NCI-H1436 (cell line): Measurements from ENCODE around the gene TMEM132D.

ENCODE experiments used
- DNase-seq: peaks from one replicate; lab custom pipeline; 2025; lab: John Stamatoyannopoulos, UW

The TMEM132D gene

DNA sequence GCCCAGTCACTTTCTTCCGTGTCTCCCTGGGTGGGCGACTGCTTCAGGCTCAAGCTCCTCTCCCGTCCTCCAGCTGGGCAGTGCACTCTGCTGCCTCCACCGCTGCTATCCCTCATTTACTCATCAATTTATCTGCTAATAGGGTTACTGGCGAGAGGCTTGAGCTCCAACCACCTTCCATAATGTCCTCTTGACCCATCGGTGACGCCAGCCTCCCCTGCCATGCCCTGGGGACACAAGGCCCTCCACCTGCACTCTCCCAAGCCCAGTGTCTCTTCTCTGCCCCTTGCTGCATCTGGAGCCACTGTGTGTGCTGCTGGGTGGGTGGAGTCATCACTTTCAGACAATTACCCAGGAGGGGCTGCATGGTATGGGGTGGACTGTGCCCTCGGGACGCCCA, 78.5 kb downstream of the TMEM132D start:
- no peak for DNase-seq

DNA sequence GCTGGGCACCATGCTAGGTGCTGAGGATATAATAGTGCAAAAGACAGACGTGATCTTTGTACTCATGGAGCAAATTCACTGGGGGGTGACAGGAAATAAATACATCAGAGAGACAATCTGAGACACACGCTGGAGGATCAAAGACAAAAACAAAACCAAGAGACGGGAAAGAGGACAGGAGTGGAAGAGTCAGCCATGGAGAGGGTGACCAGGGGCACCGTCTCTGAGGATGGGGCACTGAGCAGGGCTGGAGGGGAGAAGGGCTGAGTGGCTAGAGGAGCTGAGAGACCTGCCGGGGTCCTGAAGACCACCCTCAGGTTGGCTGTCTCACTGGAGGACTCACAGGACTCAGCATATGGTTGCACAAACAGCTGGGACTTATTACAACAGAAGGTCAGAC, 81.9 kb downstream of the TMEM132D start:
- DNase-seq, result no peak

DNA sequence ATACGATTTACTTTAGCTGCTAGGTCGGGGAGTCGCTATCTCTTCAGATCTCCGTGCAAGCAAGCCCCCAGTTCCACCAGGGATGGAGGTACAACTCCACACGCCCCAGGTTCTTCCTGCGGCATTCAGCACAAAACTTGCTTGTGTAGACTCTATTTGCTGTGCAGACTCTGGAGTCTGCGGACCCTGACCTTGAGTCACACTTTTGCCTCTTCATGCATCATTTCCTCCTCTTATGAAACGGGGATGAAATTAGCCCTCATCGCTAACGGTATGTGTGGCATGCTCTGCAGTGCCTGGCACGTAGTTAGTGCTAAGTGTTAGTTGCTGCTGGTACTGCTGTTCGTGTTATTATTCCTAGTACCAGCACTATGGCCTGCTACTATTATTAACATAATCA, 84.4 kb downstream of the TMEM132D start:
- no peak for DNase-seq

DNA sequence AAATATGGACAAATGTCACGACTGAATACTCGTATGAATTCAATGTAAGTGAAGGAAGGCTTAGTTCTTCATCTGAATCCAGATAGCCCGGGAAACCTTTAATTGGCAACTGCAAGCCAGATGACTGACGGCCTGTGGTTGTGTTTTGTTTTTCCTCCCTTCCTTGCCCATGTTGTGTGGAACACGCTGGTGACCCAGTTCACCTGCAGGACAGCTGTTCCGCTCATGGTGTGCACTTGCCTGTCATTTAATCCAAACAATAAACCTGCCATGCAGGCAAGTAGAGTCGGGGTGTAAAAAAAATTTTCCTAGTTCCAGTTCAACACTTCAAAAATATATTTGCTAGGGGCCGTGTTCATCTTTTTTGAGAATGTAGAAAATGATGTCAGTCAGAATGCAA, 88.0 kb downstream of the TMEM132D start:
- DNase-seq, result no peak

DNA sequence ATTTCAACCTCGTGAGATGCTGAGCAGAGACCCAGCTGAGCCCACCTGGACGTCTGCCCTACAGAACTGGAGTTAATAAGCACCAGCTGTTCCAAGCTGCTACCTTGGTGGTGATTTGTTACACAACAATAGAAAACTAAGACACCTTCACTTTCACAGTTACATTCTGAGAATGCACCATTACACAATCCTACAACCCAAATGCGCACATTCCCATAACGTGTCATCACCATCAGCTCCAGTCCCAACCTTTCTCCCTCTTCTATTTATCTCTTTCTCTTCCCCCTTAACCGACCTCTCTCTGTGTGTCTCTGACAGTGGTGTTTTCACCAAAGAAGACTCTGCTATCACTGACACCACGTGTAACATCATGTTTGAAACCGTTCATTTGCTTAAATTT, 91.9 kb downstream of the TMEM132D start:
- no peak for DNase-seq

DNA sequence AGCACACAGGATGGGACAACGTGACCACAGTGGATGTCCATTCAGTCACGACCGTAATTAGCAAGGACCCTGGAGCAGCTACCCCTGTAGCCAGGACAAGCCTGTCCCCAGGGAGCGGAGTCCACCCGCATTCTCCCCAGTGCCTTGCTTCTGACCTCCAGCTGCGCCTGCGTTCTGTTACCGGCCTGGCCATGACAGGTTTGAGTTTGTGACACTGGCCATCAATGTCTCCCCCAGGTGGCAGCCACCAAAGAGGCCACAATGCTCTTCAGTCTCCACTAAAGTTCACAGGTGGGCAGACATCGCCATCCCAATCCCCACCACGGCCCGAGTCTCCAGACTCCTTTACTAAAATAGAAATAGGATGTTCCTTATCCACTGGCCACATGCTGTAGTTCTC, 96.7 kb downstream of the TMEM132D start:
- DNase-seq, result no peak

DNA sequence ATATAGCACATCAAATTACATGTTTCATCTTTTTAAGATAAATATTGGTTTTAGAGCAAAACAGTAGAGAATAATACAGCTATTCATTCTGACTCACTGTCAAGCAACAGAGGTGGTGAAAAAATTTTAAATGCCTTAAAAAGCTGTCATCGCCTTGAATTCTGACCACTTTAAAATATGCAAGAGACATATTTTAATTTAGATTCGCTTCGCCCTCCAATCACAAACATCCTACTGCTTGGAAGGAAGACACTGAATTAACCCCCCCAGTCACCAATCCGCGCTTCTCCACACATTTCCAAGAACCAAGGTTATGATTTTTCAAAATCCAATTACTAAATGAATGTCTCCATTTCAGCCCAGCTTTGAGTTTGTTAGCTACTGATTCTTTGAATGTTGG, 112.4 kb downstream of the TMEM132D start:
- no peak for DNase-seq

DNA sequence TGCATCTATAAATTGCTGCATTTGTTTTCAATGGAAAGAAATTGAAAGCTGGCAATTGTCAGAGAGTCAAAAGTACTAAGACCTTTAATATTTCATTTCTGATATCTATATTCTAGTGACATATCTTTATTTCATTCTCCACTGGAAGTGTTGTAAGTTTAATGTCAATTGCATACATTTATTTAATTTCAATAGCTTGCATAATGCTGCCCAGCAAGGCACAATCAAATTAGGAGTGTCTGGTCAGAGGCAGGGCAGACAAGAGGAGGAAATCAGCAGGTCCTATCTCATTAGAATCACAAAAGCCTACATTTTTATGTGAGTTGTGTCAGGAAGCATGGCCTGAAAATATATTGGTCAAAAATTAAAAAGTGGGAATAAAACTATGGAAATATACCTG, 112.9 kb downstream of the TMEM132D start:
- no peak for DNase-seq

DNA sequence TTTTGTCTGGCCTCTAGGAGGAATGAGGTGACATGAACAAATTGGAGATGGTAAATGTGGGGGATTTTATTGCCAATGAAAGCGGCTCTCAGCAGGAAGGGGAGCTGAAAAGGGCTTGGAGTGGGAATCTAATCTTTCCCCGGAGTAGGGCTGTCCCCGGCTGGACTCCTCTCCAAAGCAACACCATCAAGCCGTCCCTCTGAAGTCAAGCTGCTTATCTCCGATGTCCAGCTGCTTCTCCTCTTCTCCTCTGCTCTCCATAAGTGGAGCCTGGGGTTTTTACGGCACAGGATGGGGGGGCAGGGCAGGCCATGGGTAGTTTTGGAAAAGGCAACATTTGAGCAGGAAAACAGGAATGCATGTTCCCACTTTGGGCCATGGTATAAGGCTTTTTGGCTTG, 113.5 kb downstream of the TMEM132D start:
- DNase-seq, result no peak

DNA sequence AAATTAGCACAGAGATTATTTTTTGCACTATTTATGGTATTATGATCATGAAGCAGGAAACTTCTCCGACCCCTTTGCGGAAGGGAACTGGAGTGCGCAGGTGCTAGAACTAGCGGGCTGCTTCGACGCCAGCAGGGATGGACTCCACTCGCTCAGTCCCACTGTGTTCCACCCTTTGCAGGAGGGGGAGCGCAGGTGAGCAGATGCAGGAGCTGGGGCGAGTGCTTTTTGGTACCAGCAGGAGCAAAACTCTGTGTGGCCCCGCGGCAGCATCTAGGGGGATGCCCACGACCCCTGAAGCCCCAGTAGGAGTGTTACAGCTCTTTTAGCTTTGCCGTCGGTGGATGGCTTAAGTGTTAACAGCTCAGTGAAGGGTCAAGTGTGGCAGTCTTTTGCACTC, 113.9 kb downstream of the TMEM132D start:
- DNase-seq, result no peak

DNA sequence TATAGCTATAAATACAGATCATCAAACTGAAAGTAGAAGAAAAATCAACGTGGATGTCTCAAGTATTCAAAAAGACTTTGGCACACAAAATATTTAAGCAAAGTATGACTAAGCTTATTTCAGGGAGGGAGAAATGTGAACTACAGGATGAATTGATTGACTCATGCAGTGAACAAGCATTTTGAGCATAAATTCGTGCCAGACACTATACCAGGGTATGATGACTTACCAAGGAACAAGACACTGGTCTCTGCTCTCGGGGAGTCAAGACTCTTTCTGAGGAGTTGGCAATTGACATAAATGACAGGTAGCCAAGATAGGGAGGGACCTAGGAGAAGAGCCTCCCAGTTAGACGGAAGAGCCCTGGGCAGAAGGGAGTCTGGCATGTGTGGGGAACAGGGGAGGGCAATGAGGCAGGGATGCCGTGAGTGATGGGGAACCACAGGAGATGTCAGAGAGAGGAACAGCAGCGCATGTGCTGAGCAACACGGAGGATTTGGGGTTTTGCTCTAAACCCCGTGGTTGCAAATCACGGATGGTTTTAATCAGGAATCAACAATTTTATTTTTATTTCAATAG, 115.2 kb downstream of the TMEM132D start:
- no peak for DNase-seq

DNA sequence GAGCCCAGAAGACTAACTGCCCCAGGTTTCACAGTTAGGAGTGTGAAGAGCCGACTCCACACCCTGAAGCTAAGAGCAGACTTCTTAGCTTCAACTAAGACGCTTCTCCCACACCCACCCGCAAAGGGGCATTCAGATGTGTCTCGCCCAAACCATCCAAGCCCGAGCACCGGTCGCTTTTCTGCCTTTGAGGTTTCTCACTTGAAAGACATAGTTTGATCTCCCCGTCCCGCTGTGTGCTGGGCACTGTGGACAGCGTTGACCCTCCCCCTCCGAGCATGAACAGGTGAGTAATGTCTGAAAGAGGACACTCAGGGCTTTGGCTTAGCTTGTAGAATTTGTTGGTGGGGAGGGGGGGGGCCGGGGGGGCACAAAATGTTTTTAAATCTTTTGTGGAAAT, 123.8 kb downstream of the TMEM132D start:
- DNase-seq, result no peak

DNA sequence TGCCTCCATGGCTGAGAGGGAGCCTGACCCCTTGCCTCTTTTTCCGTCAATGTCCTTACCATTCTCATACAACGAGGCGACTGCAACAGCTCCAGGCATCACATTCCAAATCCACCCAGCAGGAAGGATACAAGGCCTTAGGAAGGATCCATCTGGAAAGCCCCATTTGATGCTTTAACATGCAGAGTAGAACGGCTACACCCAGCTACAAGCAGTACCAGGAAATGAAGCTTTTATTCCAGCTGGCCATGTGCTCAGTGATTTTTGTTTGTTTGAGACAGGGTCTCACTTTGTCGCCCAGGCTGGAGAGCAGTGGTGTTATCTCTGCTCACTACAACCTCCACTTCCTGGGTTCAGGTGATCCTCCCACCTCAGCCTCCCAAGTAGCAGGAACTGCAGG, 124.8 kb downstream of the TMEM132D start:
- no peak for DNase-seq

DNA sequence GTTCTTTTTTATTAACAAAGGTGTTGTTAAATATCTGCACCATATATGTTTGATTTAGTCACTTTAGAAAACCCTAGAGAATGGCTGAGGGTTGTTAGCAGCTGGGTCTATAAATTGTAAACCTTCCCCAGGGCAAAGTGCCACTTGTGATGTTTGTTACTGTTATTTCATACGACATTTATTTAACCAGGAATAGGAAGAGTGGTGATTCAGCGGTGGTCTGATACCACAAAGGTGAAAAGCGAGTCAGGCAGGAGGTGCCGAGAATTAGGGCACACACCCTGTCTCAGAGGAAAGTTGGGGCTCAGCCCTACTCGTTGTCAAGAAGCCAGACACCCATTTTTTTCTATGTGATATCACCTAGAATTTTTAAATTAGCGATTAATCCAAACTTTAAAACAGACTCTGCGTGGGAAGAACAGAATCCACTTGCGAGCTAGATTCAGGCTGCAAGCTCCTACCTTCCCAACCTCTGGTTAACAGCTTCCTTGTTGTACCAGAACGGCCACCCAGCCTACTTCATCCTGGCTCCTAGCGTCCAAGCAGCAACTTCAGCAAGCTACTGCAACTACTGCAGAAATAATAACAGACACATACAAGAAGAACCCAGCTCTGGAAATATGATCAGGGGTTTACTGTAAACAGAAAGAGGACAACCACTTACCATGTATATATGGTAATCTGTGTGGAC, 126.7 kb downstream of the TMEM132D start:
- peak; percentile 57 for DNase-seq

DNA sequence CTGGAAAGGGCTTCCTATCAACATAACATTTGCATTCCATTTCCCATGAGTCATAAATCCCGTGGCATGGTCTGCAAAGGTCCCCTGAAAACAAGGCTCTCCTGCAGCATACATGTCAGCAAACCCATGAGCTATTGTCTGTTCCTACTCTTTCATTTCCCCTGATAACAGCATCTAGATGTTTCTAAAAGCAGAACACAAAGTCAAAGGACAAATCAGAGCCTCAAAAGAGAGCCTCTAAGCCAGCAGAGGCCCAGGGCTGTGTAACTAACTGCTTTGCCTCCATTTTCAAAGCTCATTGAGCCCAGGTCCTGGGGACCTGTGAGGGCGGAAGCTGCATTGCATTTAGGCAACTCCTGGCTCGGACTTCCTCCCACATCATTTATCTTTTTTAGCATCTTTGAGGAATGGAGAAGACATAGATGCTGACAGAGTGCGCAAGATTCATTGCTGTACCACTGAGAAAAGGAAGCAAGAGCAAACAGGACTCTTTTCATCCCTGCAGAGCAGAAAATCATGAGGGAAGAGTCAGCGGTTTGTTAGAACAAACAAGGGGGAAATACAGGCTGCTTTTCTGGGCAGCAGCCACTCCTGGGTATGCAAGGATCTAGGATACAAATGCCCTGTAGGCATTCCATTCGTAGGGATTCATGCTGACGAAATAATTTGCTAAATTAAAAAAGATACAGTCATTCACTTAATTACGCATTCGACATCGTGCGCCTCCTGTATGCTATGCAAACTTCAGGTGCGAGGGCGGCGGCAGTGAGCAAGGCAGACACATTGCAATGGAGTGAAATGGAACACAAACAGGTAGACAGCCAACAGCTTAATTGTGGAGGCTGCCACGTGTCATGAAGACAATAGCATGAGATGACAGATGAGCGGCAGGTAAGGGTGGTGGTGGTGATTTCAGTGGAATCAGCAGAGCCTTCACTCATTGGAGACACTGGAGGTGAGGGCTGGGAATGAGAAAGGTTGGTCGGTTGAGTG, 131.0 kb downstream of the TMEM132D start:
- no peak for DNase-seq

DNA sequence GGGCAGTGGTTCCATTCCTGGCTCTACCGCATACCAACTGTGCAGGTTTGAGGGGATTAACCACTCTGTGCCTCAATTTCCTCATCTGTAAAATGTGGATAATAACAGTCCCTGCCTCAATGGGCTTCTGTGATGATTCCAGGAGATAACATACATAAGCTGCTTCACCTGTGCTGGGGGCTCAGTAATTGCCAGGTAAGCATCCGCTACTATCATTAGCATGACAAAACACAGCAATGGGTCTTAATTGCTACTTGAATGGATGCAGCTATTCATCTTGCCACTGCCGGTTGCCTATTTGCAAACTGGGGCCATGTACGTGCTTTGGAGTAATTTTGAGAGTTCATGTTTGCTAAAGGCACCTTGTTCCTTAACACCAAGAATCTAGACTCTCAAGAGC, 132.6 kb downstream of the TMEM132D start:
- peak; percentile 38 for DNase-seq

DNA sequence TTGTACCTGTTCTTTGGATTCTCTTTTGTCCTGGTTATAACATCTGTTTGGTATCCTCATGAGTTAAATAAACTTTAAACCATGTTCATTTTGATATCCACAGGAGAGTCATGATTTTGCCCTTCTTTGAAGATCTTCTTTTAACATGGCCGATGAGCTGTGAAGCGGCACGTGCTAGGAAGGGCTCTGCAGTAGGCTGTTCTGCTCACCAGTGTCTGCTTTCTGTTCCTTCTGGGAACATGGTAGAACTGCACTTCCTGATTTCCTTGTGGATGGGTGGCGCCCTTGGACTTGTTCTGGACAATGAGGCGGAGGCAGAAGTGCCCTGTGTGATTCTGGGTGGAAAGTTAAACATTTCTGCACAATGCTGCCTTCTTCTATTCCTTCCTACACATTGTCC, 138.1 kb downstream of the TMEM132D start:
- no peak for DNase-seq

DNA sequence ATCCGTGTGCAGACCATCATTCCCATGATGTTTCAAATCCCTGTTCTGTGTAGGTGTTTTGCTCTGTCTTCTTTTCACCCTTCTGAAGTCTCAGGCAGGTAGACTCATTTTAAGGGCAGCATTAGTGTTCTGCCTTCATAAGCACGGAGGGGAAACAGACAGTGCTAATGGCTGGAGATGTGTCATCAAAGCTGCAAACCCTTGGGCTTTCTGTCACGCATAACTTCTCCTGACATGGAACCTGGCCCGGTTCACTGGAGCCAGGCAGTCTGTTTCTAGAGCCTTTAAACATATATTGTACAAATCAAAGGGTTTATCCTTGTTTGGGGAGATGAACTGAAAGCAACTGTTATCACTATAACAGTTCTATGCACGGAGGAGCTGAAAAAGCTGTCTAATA, 141.4 kb downstream of the TMEM132D start:
- DNase-seq, result no peak

DNA sequence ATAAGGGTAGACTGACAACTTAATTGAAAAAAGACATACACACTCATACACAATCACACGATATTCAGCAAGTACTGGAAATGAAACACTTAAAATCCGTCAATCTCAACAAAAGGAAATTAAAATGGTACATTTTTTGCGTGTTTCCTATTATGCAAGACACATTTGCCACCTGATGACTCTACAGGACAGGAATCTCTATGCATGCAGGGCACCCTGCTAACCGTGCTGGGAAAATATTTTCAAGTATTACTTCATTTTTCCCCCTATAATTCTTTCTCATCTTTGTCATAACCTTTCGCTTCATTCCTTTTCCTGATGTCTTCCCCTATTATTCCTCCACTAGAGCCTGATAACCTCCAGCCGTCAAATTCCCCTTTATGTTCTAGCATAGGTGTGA, 150.2 kb downstream of the TMEM132D start:
- DNase-seq, result no peak

DNA sequence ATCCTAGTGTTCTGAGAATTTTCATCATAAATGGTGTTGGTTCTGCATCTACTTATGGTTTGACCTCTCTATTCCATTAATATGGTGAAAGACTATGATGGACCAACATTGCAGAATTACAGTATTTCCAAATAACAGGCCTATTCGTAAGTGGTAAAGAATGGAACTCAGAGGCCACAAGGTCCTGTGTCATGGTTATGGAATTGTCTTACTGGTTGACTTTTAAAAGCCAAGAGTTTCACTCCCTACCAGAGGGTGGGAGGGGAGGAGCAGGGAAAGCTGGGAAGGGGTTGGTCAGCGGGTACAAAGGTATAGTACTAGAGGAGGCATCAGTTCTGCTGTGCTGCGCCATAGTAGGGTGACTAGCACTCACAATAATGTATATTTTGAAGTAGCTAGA, 153.4 kb downstream of the TMEM132D start:
- no peak for DNase-seq

DNA sequence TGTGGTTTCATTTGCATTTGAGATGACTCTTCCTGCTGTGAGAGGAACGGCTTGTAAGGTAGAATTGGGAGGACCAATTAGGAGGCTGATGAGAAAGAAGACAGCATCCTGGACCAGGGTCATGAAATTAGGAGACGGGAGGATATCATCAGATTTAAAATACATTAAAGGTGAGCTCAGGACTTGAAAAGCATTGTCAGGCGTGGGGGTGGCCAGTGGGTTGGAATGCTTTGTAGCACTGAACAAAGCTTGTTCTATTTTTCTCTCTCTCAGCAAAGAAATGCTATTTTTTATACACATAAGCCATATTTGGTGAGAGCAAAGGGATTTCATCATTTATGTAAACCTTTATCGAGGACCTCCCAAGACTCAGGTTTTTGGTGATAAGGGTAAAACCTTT, 157.5 kb downstream of the TMEM132D start:
- no peak for DNase-seq

DNA sequence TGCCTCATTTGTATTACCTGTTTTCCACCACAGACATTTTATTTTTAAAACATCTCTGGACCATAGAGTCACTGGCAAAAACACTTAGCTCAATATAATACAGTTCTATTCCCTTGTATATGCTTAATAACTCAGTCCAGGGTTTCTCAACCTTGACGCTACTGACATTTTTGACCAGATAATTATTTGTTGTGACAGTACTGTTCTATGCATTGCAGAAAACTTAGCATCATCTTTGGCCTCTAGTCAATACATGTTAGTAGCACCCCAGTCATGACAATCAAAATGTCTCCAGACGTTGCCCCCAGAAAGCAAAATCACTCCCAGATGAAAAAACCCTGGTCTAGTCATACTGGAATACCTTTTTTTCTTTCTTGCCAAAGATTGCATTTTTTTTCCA, 174.7 kb downstream of the TMEM132D start:
- DNase-seq, result no peak

DNA sequence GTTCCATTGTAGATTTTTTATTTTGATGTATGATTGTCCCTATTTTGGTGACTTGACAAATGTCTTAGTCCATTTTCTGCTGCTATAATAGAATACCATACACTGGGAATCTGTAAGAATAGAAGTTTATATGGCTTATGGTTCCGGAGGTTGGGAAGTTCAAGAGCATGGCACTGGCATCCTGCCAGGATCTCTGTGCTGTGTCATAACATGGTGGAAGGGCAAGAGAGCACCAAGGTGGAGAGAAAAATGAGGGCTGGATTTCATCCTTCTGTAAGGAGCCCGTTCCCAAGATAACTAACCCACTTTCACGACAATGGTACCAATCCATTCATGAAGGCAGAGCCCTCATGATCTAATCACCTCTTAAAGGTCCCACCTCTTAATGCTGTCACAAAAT, 176.7 kb downstream of the TMEM132D start:
- DNase-seq, result no peak
